GM12878 (cell line): ENCODE data around the gene BIRC5. TPM values are rescaled to one million over a fixed set of nuclear protein-coding genes. Genes with fewer than 3 reads are reported as not detected.

Source experiments
- ATAC-seq: fragments of 200-7000 bp; cut with Tn5 transposase; 3 replicates; pipeline ENCODE4 v1.9.1; 2020; ENCODE audit warnings: mild to moderate bottlenecking, moderate library complexity
- BruUV-seq: library from RNA; stranded (reverse); fragments of 400-500 nt; replicated peaks from 2 replicates; lab custom pipeline; 2021; lab: Mats Ljungman, UMichigan
- CTCF ChIA-PET: fragments of 300-600 bp; sonication (Branson Sonifier 250); formaldehyde crosslinking; extraction: SDS; loops from one replicate; lab custom pipeline; 2021; ENCODE audit warnings: inconsistent platforms; lab: Yijun Ruan, JAX
- POLR2A ChIA-PET: fragments of 350-600 bp; formaldehyde crosslinking; extraction: SDS; loops from one replicate; lab custom pipeline; 2021; ENCODE audit warnings: inconsistent platforms; lab: Charles Lee
- RAD21 ChIA-PET: fragments of 300-600 bp; sonication (Branson Sonifier 250); formaldehyde crosslinking; loops from one replicate; lab custom pipeline; 2023; ENCODE audit warnings: antibody characterized with exemption; ENCODE audit not compliant: unreplicated experiment; lab: Charles Lee
- SMC1A ChIA-PET: fragments of 300-600 bp; sonication (Branson Sonifier 250); formaldehyde crosslinking; loops from one replicate; lab custom pipeline; 2023; ENCODE audit not compliant: unreplicated experiment, uncharacterized antibody; lab: Charles Lee
- DNase-seq: peaks from one replicate; pipeline ENCODE4 v3.0.0-alpha.2; 2011; ENCODE audit warnings: low read depth, low spot score
- FAIRE-seq: peaks from 3 replicates; lab custom pipeline; 2011; peaks lifted over from hg19 to GRCh38; lab: Jason Lieb, UNC
- H2AFZ ChIP-seq: 2 replicates; pipeline ENCODE4 v1.6.0; 2011; ENCODE audit warnings: low read depth, low read length, control low read depth; ENCODE audit not compliant: control insufficient read depth
- H3K27ac ChIP-seq: 2 replicates; pipeline ENCODE4 v1.5.1; 2011; ENCODE audit warnings: control low read depth; ENCODE audit not compliant: control insufficient read depth, insufficient read depth
- H3K27me3 ChIP-seq, 2 experiments: replicated peaks in 1 of 2; 2 replicates each; pipeline versions ENCODE4 v1.6.0 to v1.6.1; 2011; ENCODE audit warnings: low read length in 1 of 2; ENCODE audit not compliant: control insufficient read depth in 2 of 2, insufficient read depth in 2 of 2
- H3K36me3 ChIP-seq, 2 experiments: 2 replicates each; pipeline ENCODE4 v1.5.1; 2011; ENCODE audit warnings: low read length in 1 of 2; ENCODE audit not compliant: control insufficient read depth in 2 of 2, insufficient read depth in 2 of 2
- H3K4me1 ChIP-seq: 2 replicates; pipeline ENCODE4 v1.6.1; 2011; ENCODE audit warnings: mild to moderate bottlenecking, low read length, moderate library complexity, mixed read lengths; ENCODE audit not compliant: control insufficient read depth, insufficient read depth
- H3K4me2 ChIP-seq: 2 replicates; pipeline ENCODE4 v1.6.0; 2011; ENCODE audit warnings: control low read depth; ENCODE audit not compliant: control insufficient read depth, insufficient read depth
- H3K4me3 ChIP-seq: fragments of 200-600 bp; sonication (generic); 2 replicates; pipeline ENCODE4 v1.5.1; 2016
- H3K79me2 ChIP-seq: 2 replicates; pipeline ENCODE4 v1.6.0; 2011; ENCODE audit warnings: low read length; ENCODE audit not compliant: control insufficient read depth, insufficient read depth
- H3K9ac ChIP-seq: 2 replicates; pipeline ENCODE4 v1.8.0; 2011; ENCODE audit warnings: low read length, control low read depth, mixed read lengths; ENCODE audit not compliant: control insufficient read depth, insufficient read depth
- H3K9me3 ChIP-seq: replicated peaks from 3 replicates; pipeline ENCODE4 v1.5.1; 2011; ENCODE audit warnings: mild to moderate bottlenecking, low read length; ENCODE audit not compliant: control insufficient read depth, insufficient read depth
- H4K20me1 ChIP-seq: 2 replicates; pipeline ENCODE4 v1.6.0; 2011; ENCODE audit not compliant: control insufficient read depth, insufficient read depth
- ATF7 ChIP-seq: fragments of 450-650 bp; IDR thresholded peaks from 2 replicates; pipeline ENCODE4 v1.6.1; 2016; ENCODE audit warnings: low read depth, mild to moderate bottlenecking
- CBX3 ChIP-seq: fragments of 200-600 bp; sonication (generic); IDR thresholded peaks from 2 replicates; pipeline ENCODE4 v1.6.1; 2016; ENCODE audit warnings: low read depth, borderline replicate concordance
- CHD2 ChIP-seq: IDR thresholded peaks from 2 replicates; pipeline ENCODE4 v1.6.1; 2011; ENCODE audit warnings: low read depth, low read length, improper control_type of control experiment, borderline replicate concordance
- ETV6 ChIP-seq, 2 experiments: fragments of 450-650 bp in 1 of 2; IDR thresholded peaks in 1 of 2; conservative IDR thresholded peaks in 1 of 2; 2 replicates each; pipeline ENCODE4 v1.6.1; 2014; ENCODE audit warnings: antibody characterized with exemption in 1 of 2, borderline replicate concordance in 1 of 2, low read depth in 1 of 2, mild to moderate bottlenecking in 1 of 2, moderate library complexity in 1 of 2
- IKZF1 ChIP-seq: fragments of 450-650 bp; conservative IDR thresholded peaks from 2 replicates; pipeline ENCODE4 v1.6.1; 2017; ENCODE audit warnings: antibody characterized with exemption, mild to moderate bottlenecking
- KAT2A ChIP-seq: conservative IDR thresholded peaks from 2 replicates; pipeline ENCODE4 v1.6.1; 2011; ENCODE audit warnings: low read depth, low read length; ENCODE audit not compliant: control insufficient read depth
- MEF2B ChIP-seq: fragments of 450-650 bp; IDR thresholded peaks from 2 replicates; pipeline ENCODE4 v1.6.1; 2018; ENCODE audit warnings: mild to moderate bottlenecking, moderate library complexity; ENCODE audit not compliant: partially characterized antibody, poor library complexity, severe bottlenecking
- NFXL1 ChIP-seq: fragments of 450-650 bp; IDR thresholded peaks from 2 replicates; pipeline ENCODE4 v1.6.1; 2017; ENCODE audit warnings: antibody characterized with exemption, mild to moderate bottlenecking, borderline replicate concordance
- NR2C2 ChIP-seq: IDR thresholded peaks from 2 replicates; pipeline ENCODE4 v1.6.1; 2011; ENCODE audit warnings: borderline replicate concordance, low read depth; ENCODE audit not compliant: control insufficient read depth, insufficient read length
- PAX5 ChIP-seq: IDR thresholded peaks from 2 replicates; pipeline ENCODE4 v1.6.1; 2011; ENCODE audit warnings: low read depth, low read length, borderline replicate concordance
- RBBP5 ChIP-seq: fragments of 200-600 bp; sonication (generic); conservative IDR thresholded peaks from 2 replicates; pipeline ENCODE4 v1.6.1; 2016
- SREBF2 ChIP-seq: IDR thresholded peaks from 2 replicates; pipeline ENCODE4 v1.6.1; 2012; ENCODE audit warnings: mild to moderate bottlenecking, low read length
- STAT3 ChIP-seq: IDR thresholded peaks from 2 replicates; pipeline ENCODE4 v1.6.1; 2011; ENCODE audit warnings: low read depth, low read length, improper control_type of control experiment
- TARDBP ChIP-seq: IDR thresholded peaks from 2 replicates; pipeline ENCODE4 v1.6.1; 2016; ENCODE audit warnings: borderline replicate concordance
- YBX1 ChIP-seq: fragments of 450-650 bp; IDR thresholded peaks from 2 replicates; pipeline ENCODE4 v1.6.1; 2016; ENCODE audit warnings: antibody characterized with exemption
- WGBS: methylation state at CpG from one replicate; pipeline ENCODE4 v1.1.6; 2016; ENCODE audit warnings: low lambda C conversion rate; ENCODE audit not compliant: insufficient replicate concordance, insufficient coverage; ENCODE audit errors: missing lambda C conversion rate; 5-methylcytosine and 5-hydroxymethylcytosine counted together
- in situ Hi-C: fragments of 300-500 bp; cut with MboI; formaldehyde crosslinking; loops from 9 replicates; pipeline ENCODE4 v1.14.3; 2018; ENCODE audit warnings: mixed read lengths
- intact Hi-C: fragments of 100-400 bp; cut with micrococcal nuclease; formaldehyde crosslinking; loops from one replicate; pipeline ENCODE4 v1.14.2; 2022; ENCODE audit not compliant: unreplicated experiment
- polyA plus RNA-seq, 11 experiments: library from polyadenylated mRNA; depleted of rRNA in 4 of 11; unstranded in 6 of 11; stranded (reverse) in 5 of 11; fragments of >200 nt; fragmentation: Nextera tagmentation in 4 of 11; fragmentation: Illumina TruSeq in 1 of 11; extraction: Ambion mirVana in 4 of 11; extraction: Trizol in 1 of 11; gene quantifications; 1 replicate in 1 of 11; 2 replicates in 10 of 11; pipeline versions ENCODE4 v1.2.1 to v1.2.3, GENCODE V29; 2011 to 2016; ENCODE audit warnings: inconsistent platforms in 2 of 11, missing spikeins in 2 of 11, low read depth in 1 of 11
- total RNA-seq, 4 experiments: library from RNA; depleted of rRNA in 3 of 4; stranded (reverse); fragments of >200 nt in 3 of 4; fragmentation: Illumina TruSeq in 1 of 4; extraction: Trizol in 1 of 4; gene quantifications; 2 replicates each; pipeline versions ENCODE4 v1.2.1 to v1.2.3, GENCODE V29; 2013 to 2021
- TF ChIP-seq, protein P1 (sequence below): fragments of 150-350 bp; IDR thresholded peaks from 2 replicates; pipeline ENCODE4 v1.6.1; 2014; ENCODE audit warnings: mild to moderate bottlenecking, low read depth, low read length
- TF ChIP-seq, protein P2 (sequence below): fragments of 450-650 bp; IDR thresholded peaks from 2 replicates; pipeline ENCODE4 v1.6.1; 2018; ENCODE audit warnings: borderline replicate concordance, mild to moderate bottlenecking; ENCODE audit not compliant: partially characterized antibody

Gene BIRC5
- total and polyA plus RNA-seq, 10 of the 15 experiments (the other 5 are each of a cell fraction or from before 2014, with no cell fraction given) = 41.0 to 175 (median 90.8) TPM

DNA sequence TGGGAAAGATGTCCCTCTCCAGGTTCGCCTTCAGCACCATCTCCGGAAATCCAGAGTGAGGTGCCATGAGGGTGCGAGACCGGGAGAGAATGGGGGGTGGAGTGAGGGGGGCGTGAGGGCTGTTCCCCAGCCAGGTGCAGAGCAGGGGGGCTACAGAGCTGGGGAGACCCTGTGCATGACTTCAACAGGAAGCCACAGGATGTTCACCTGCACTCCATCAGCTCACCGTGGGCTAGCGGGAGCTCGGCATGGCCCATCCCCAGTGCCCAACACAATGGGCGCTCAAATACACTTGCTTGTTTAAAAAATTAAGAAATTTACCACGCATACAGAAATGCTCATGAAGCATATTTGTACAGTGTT is 45.1 kb downstream of the BIRC5 start:
- no peak overlapping the region for H3K27ac ChIP-seq
- intact Hi-C loops = no loop called here
- no peak overlapping the region for H3K4me2 ChIP-seq

More for the DNA sequence above, 45.1 kb downstream of the BIRC5 start:
- in situ Hi-C loops = no loop called here
- ChIA-PET CTCF (interaction anchor here (0.9 kb wide), 1 partner anchor 163 kb away, joined by 3 read pairs; no protein-coding TSS in a partner anchor), RAD21 (interaction anchor here (1.0 to 1.2 kb wide), 2 partner anchors 29 to 108 kb away, joined by 3 read pairs; no protein-coding TSS in a partner anchor), POLR2A (no interaction called here), SMC1A (interaction anchor here (0.9 kb wide), 1 partner anchor 58 kb away, joined by 4 read pairs; no protein-coding TSS in a partner anchor)
- Histone ChIP-seq H2AFZ (no peak overlapping the region), H3K79me2 (no peaks in the 10 kb centered on the region), H4K20me1 (no peaks in the 10 kb centered on the region), H3K27me3 (no peaks in the 10 kb centered on the region), H3K4me3 (no peak overlapping the region), H3K4me1 (peaks cover 30% of the 10 kb centered on the region), H3K9ac (no peak overlapping the region), H3K9me3 (no peaks in the 10 kb centered on the region), H3K36me3 (no peaks in the 10 kb centered on the region)
- ATAC-seq (no peak), FAIRE-seq (no peak), DNase-seq (no peak)
- WGBS = 73% methylated on average over 10 of the region's 10 CpGs
- TF ChIP-seq MEF2B (no peak), SREBF2 (no peak), KAT2A (no peak), RBBP5 (no peak), CBX3 (no peak), YBX1 (no peak), NR2C2 (no peak), PAX5 (no peak), NFXL1 (no peak), TARDBP (no peak), IKZF1 (no peak), ATF7 (no peak), STAT3 (no peak), CHD2 (no peak), ETV6 (conservative IDR thresholded peaks at IDR 0.05 in 1 of 2, IDR thresholded peaks at IDR 0.05 in 1 of 2; ENCODE audit: borderline replicate concordance in 1 of 2, low read depth in 1 of 2) (no peak)
- TF ChIP-seq, protein P1, sequence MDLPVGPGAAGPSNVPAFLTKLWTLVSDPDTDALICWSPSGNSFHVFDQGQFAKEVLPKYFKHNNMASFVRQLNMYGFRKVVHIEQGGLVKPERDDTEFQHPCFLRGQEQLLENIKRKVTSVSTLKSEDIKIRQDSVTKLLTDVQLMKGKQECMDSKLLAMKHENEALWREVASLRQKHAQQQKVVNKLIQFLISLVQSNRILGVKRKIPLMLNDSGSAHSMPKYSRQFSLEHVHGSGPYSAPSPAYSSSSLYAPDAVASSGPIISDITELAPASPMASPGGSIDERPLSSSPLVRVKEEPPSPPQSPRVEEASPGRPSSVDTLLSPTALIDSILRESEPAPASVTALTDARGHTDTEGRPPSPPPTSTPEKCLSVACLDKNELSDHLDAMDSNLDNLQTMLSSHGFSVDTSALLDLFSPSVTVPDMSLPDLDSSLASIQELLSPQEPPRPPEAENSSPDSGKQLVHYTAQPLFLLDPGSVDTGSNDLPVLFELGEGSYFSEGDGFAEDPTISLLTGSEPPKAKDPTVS = no peak
- TF ChIP-seq, protein P2, sequence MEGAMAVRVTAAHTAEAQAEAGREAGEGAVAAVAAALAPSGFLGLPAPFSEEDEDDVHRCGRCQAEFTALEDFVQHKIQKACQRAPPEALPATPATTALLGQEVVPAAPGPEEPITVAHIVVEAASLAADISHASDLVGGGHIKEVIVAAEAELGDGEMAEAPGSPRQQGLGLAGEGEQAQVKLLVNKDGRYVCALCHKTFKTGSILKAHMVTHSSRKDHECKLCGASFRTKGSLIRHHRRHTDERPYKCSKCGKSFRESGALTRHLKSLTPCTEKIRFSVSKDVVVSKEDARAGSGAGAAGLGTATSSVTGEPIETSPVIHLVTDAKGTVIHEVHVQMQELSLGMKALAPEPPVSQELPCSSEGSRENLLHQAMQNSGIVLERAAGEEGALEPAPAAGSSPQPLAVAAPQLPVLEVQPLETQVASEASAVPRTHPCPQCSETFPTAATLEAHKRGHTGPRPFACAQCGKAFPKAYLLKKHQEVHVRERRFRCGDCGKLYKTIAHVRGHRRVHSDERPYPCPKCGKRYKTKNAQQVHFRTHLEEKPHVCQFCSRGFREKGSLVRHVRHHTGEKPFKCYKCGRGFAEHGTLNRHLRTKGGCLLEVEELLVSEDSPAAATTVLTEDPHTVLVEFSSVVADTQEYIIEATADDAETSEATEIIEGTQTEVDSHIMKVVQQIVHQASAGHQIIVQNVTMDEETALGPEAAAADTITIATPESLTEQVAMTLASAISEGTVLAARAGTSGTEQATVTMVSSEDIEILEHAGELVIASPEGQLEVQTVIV = no peak
- BruUV-seq = no TSS peak
